H1 (cell line): ENCODE results near the gene PTBP3.

Source experiments
- CHD2 ChIP-seq: IDR thresholded peaks from 2 replicates; pipeline ENCODE4 v1.6.1; 2012; ENCODE audit warnings: low read length, improper control_type of control experiment
- CTCF ChIP-seq, 3 experiments: IDR thresholded peaks; 1 replicate in 2 of 3; 2 replicates in 1 of 3; pipeline versions ENCODE4 v1.5.1 to v1.6.1; 2011; ENCODE audit warnings: low read length in 3 of 3, mild to moderate bottlenecking in 3 of 3, inconsistent platforms in 2 of 3, low read depth in 1 of 3, moderate library complexity in 1 of 3; ENCODE audit not compliant: insufficient read depth in 1 of 3; ENCODE audit errors: control extremely low read depth in 1 of 3
- POLR2A ChIP-seq, 2 experiments: IDR thresholded peaks; 1 replicate in 1 of 2; 2 replicates in 1 of 2; pipeline ENCODE4 v1.6.1; 2011; ENCODE audit warnings: low read depth in 2 of 2, low read length in 2 of 2, mild to moderate bottlenecking in 2 of 2; ENCODE audit errors: control extremely low read depth in 1 of 2
- POLR2AphosphoS5 ChIP-seq: IDR thresholded peaks from 2 replicates; pipeline ENCODE4 v1.6.1; 2011; ENCODE audit warnings: low read depth, low read length
- TCF12 ChIP-seq: IDR thresholded peaks from 2 replicates; pipeline ENCODE4 v1.6.1; 2011; ENCODE audit warnings: low read depth, mild to moderate bottlenecking, low read length
- TEAD4 ChIP-seq: IDR thresholded peaks from 2 replicates; pipeline ENCODE4 v1.6.1; 2012; ENCODE audit warnings: low read depth, low read length, inconsistent platforms, mixed read lengths
- USF2 ChIP-seq: IDR thresholded peaks from 2 replicates; pipeline ENCODE4 v1.6.1; 2011; ENCODE audit warnings: low read length, improper control_type of control experiment
- TF ChIP-seq, protein P1 (sequence below): IDR thresholded peaks from 2 replicates; pipeline ENCODE4 v1.6.1; 2011; ENCODE audit warnings: low read depth, mild to moderate bottlenecking, low read length; ENCODE audit not compliant: insufficient read depth
- TF ChIP-seq, protein P2 (sequence below): IDR thresholded peaks from 2 replicates; pipeline ENCODE4 v1.6.1; 2012; ENCODE audit warnings: inconsistent platforms

DNA sequence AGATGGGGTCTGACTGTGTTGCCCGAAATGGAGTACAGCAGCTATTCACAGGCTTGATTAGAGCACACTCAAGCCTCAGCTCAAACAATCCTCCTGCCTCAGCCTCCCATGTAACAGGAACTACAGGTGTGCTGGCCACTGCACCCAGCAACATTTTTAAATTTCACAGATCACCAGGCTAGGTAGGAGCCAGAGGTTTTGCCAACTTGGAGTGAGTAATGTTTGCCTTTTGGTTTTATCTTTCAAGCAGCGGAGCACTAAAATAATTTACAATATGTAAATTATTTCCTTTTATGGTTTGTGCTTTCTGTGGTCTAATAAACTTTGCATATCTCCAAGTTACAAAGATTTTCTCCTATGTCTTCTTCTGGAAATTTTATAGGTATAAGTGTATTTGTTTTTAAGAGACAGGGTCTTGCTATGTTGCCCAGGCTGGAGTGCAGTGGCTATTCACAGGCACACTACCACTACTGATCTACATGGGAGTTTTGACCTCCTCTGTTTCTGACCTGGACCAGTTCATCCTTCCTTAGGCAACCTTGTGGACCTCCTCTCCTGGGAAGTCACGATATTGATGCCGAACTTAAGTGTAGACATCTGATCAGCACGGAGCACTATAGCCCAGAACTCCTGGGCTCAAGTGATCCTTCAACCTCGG, 91.1 kb downstream of the PTBP3 start:
- TF ChIP-seq POLR2AphosphoS5 (no peak), TCF12 (no peak), POLR2A (IDR thresholded peaks at IDR 0.05; ENCODE audit: control extremely low read depth in 1 of 2, low read depth in 2 of 2, low read length in 2 of 2) (no peak), TEAD4 (no peak), CTCF (IDR thresholded peaks at IDR 0.05; ENCODE audit: control extremely low read depth in 1 of 3, insufficient read depth in 1 of 3, low read depth in 1 of 3, low read length in 3 of 3) (no peak), USF2 (no peak), CHD2 (no peak)
- TF ChIP-seq, protein P1, sequence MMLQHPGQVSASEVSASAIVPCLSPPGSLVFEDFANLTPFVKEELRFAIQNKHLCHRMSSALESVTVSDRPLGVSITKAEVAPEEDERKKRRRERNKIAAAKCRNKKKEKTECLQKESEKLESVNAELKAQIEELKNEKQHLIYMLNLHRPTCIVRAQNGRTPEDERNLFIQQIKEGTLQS, result no peak
- TF ChIP-seq, protein P2, sequence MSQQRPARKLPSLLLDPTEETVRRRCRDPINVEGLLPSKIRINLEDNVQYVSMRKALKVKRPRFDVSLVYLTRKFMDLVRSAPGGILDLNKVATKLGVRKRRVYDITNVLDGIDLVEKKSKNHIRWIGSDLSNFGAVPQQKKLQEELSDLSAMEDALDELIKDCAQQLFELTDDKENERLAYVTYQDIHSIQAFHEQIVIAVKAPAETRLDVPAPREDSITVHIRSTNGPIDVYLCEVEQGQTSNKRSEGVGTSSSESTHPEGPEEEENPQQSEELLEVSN, result no peak
